Upper lobe of right lung (tissue), 1 donor: Measurements from ENCODE around the gene DDI1. TPM values are rescaled to one million over a fixed set of nuclear protein-coding genes. Genes with fewer than 3 reads are reported as not detected.

Experiments used
- ATAC-seq: fragments of 200-7000 bp; cut with Tn5 transposase; one replicate; pipeline ENCODE4 v1.9.1; 2020; ENCODE audit warnings: mild to moderate bottlenecking, moderate library complexity
- DNase-seq: peaks from one replicate; pipeline ENCODE4 v3.0.0-alpha.2; 2020
- H3K27ac ChIP-seq: fragments of 200-600 bp; one replicate; pipeline ENCODE4 v1.8.0; 2022
- H3K27me3 ChIP-seq: fragments of 200-600 bp; one replicate; pipeline ENCODE4 v1.8.0; 2022; ENCODE audit warnings: mild to moderate bottlenecking
- H3K36me3 ChIP-seq: fragments of 200-600 bp; one replicate; pipeline ENCODE4 v1.8.0; 2022
- H3K4me1 ChIP-seq: fragments of 200-600 bp; one replicate; pipeline ENCODE4 v1.8.0; 2022
- H3K4me3 ChIP-seq: fragments of 200-600 bp; one replicate; pipeline ENCODE4 v1.8.0; 2022; ENCODE audit warnings: mild to moderate bottlenecking
- H3K9me3 ChIP-seq: fragments of 200-600 bp; one replicate; pipeline ENCODE4 v1.8.0; 2022
- intact Hi-C: fragments of 100-400 bp; cut with DNase I; formaldehyde crosslinking; loops from one replicate; pipeline ENCODE4 v1.11.0; 2022
- long read RNA-seq: library from polyadenylated mRNA; unstranded; transcript quantifications from one replicate; pipeline ENCODE4 v2.0.0, GENCODE V29; 2021
- total RNA-seq: library from RNA; stranded (reverse); fragmentation: NEBNext Ultra II Directional; extraction: Animal tissue kit (Norgen Biotek cat#: 25700); gene quantifications from one replicate; pipeline ENCODE4 v1.2.1, GENCODE V29; 2021
- TF ChIP-seq, protein P1 (sequence below): fragments of 200-600 bp; IDR thresholded peaks from one replicate; pipeline ENCODE4 v1.8.0; 2022; ENCODE audit warnings: antibody characterized with exemption
- donor health status: DM: no; HTN: yes; CAD: no; lungs with severe emphysema.

Gene DDI1
- not detected for total RNA-seq
- long read RNA-seq: 0 reads

GRCh38 chr11:104036588-104036987 lies at the start of gene DDI1:
Gene DDI1, plus strand, starts transcription at chr11:104036640. Its CDS starts 183 bp downstream, at chr11:104036823.
- intact Hi-C loops: no loop called here
- TF ChIP-seq, protein P1, sequence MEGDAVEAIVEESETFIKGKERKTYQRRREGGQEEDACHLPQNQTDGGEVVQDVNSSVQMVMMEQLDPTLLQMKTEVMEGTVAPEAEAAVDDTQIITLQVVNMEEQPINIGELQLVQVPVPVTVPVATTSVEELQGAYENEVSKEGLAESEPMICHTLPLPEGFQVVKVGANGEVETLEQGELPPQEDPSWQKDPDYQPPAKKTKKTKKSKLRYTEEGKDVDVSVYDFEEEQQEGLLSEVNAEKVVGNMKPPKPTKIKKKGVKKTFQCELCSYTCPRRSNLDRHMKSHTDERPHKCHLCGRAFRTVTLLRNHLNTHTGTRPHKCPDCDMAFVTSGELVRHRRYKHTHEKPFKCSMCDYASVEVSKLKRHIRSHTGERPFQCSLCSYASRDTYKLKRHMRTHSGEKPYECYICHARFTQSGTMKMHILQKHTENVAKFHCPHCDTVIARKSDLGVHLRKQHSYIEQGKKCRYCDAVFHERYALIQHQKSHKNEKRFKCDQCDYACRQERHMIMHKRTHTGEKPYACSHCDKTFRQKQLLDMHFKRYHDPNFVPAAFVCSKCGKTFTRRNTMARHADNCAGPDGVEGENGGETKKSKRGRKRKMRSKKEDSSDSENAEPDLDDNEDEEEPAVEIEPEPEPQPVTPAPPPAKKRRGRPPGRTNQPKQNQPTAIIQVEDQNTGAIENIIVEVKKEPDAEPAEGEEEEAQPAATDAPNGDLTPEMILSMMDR: no peak
- no peaks in the 10 kb centered on the region for H3K36me3 ChIP-seq
- no peaks in the 10 kb centered on the region for H3K27me3 ChIP-seq
- no peaks in the 10 kb centered on the region for H3K9me3 ChIP-seq
- no peak for DNase-seq
- H3K4me1 ChIP-seq: no peaks in the 10 kb centered on the region
- no peak within 1 kb of the TSS for H3K4me3 ChIP-seq
- H3K27ac ChIP-seq: no peak within 1 kb of the TSS
- ATAC-seq: peak; percentile 28

DNA sequence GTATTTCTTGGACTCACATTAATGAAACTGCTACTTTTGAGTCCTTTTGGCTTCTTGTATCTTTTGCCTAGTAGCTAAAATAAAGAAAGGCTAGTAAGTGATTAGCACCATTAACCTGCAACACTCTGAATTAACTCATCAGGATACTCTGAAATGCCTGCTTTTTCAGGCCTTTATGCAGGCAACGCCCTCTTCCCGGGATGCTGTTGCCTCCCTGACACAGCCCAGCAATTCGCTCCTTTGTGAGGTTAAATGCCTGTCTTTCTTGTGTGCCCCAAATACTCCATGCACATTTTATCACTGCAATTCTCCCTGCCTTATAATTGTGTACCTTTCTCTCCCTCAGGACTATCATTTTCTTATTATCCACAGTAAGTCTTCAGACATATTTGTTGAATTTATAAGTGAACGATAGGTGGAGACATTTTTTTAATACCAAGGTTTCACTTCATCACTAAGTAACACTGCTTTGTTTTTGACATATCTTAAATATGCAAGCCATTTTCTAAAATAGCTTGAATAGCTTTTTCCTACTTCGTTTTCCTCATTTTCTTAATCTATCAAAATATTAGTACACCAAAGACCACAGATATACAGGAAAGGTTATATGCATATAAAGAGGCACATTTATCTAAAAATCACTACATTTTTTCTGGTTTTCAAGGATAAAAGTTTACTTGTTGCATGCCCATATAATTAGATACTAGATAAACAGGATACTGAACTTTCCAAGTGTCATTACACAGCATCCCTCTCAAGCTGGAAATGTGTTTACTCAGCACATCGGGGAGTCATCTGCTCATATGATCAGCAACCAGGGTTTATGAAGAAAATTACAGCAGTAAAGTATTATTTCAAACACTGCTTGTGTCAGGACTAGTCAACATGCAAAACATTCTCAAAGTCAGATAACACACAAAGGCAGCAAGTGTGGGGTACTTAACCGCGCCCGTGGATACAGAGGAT lies 48.5 kb upstream of the DDI1 start:
- Histone ChIP-seq H3K9me3 (no peaks in the 10 kb centered on the region), H3K36me3 (no peaks in the 10 kb centered on the region), H3K27ac (no peak overlapping the region), H3K4me3 (no peak overlapping the region), H3K4me1 (no peaks in the 10 kb centered on the region), H3K27me3 (no peaks in the 10 kb centered on the region)
- TF ChIP-seq, protein P1: no peak
- intact Hi-C loops: no loop called here
- ATAC-seq (no peak), DNase-seq (no peak)

- Histone ChIP-seq H3K4me1 (no peaks in the 10 kb centered on the region), H3K4me3 (no peak overlapping the region), H3K27ac (no peak overlapping the region), H3K36me3 (no peaks in the 10 kb centered on the region), H3K27me3 (no peaks in the 10 kb centered on the region), H3K9me3 (no peaks in the 10 kb centered on the region)
- TF ChIP-seq, protein P1: no peak
- ATAC-seq (no peak), DNase-seq (no peak)
- intact Hi-C loops: no loop called here
Observed at GRCh38 chr11:103988595-103988969, 47.9 kb upstream of the DDI1 start.

DNA sequence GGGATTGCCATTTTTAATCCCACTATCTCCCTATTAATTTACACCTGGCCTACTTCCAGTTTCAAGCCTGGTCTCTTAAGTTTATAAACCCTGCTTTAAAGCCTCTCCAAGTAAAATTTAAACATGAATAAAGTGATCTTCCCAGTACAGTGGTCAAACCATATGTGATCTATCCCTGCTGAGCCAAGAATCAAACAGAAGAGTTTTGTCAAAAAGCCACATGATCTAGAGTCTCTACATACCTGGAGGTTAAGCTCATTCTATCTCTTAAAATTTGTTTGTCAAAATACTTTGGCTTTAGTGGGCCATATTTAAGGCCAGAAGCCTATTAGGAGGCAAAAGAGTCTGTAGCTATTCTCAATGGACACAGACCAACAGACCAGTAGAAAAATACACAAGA lies 42.9 kb upstream of the DDI1 start:
- intact Hi-C loops: no loop called here
- Histone ChIP-seq H3K9me3 (no peaks in the 10 kb centered on the region), H3K27me3 (no peaks in the 10 kb centered on the region), H3K4me1 (no peaks in the 10 kb centered on the region), H3K4me3 (no peak overlapping the region), H3K36me3 (no peaks in the 10 kb centered on the region), H3K27ac (no peak overlapping the region)
- DNase-seq (no peak), ATAC-seq (no peak)
- TF ChIP-seq, protein P1: no peak

DNA sequence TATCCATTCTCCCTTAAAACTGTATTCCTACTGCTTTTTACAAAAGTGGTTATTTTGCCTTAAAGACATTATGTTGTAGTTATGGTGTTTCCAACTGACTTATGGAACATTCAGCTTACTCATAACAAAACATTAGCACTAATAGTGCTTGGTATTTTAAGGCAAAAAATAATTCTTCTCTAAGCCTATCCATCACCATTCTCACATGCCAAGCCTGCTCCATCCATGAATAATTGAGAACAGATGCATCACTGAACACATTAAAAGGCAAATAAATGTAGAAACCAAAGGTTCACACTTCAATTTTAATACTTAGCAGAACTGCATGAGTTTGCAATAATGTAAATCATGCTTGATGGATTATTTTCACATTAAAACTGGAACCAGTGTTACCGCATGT lies 42.3 kb upstream of the DDI1 start:
- ATAC-seq (no peak), DNase-seq (no peak)
- H3K4me1 ChIP-seq: no peaks in the 10 kb centered on the region
- no peak overlapping the region for H3K4me3 ChIP-seq
- no peaks in the 10 kb centered on the region for H3K36me3 ChIP-seq
- H3K9me3 ChIP-seq: no peaks in the 10 kb centered on the region
- no peak overlapping the region for H3K27ac ChIP-seq
- no peaks in the 10 kb centered on the region for H3K27me3 ChIP-seq
- intact Hi-C loops: no loop called here
- TF ChIP-seq, protein P1: no peak
